ENCODE data around the gene PPM1N.

Gene PPM1N

GRCh38 chr19:45542234-45542668 lies 44.0 kb downstream of the PPM1N start:
- DNase-seq = no peak

GRCh38 chr19:45547211-45547770 lies 49.0 kb downstream of the PPM1N start:
- no peak for DNase-seq

GRCh38 chr19:45547965-45548609 lies 49.8 kb downstream of the PPM1N start:
- DNase-seq = no peak

Data from CD4-positive, alpha-beta T cell treated with Interferon gamma for 1 hour (primary cell).